NCI-H1436 (cell line): ENCODE data around the gene ACACB.

Experiments
- DNase-seq: peaks from one replicate; lab custom pipeline; 2025; lab: John Stamatoyannopoulos, UW

ACACB gene

GRCh38 chr12:109278912-109279311 is 162.5 kb downstream of the ACACB start:
- DNase-seq, result no peak

- DNase-seq, result no peak
Measured at GRCh38 chr12:109279525-109279924, 163.1 kb downstream of the ACACB start.

GRCh38 chr12:109281452-109281851 is 165.1 kb downstream of the ACACB start:
- no peak for DNase-seq

GRCh38 chr12:109284392-109284791 is 168.0 kb downstream of the ACACB start:
- DNase-seq, result no peak

- no peak for DNase-seq
Measured at GRCh38 chr12:109286252-109286651, 169.9 kb downstream of the ACACB start.

GRCh38 chr12:109286652-109287051 is 170.3 kb downstream of the ACACB start:
- DNase-seq, result no peak

- DNase-seq, result no peak
Measured at GRCh38 chr12:109287181-109287580, 170.8 kb downstream of the ACACB start.

- DNase-seq, result no peak
Measured at GRCh38 chr12:109287811-109288469, 171.6 kb downstream of the ACACB start.

- DNase-seq, result no peak
Measured at GRCh38 chr12:109288571-109288970, 172.2 kb downstream of the ACACB start.

- no peak for DNase-seq
Measured at GRCh38 chr12:109289004-109289403, 172.6 kb downstream of the ACACB start.

GRCh38 chr12:109289551-109289950 is 173.2 kb downstream of the ACACB start:
- no peak for DNase-seq

- DNase-seq, result no peak
Measured at GRCh38 chr12:109290061-109290460, 173.7 kb downstream of the ACACB start.

GRCh38 chr12:109291117-109291516 is 174.7 kb downstream of the ACACB start:
- no peak for DNase-seq

- peak; percentile 95 for DNase-seq
Measured at GRCh38 chr12:109291521-109292341, 175.3 kb downstream of the ACACB start.

GRCh38 chr12:109292342-109292711 is 175.9 kb downstream of the ACACB start:
- no peak for DNase-seq

- no peak for DNase-seq
Measured at GRCh38 chr12:109293106-109293505, 176.7 kb downstream of the ACACB start.

GRCh38 chr12:109294286-109294796 is 178.0 kb downstream of the ACACB start:
- no peak for DNase-seq

GRCh38 chr12:109295764-109296425 is 179.5 kb downstream of the ACACB start:
- no peak for DNase-seq

GRCh38 chr12:109296431-109296830 is 180.0 kb downstream of the ACACB start:
- no peak for DNase-seq

- no peak for DNase-seq
Measured at GRCh38 chr12:109299849-109300248, 183.5 kb downstream of the ACACB start.

- DNase-seq, result no peak
Measured at GRCh38 chr12:109301643-109302168, 185.3 kb downstream of the ACACB start.

GRCh38 chr12:109302358-109302757 is 186.0 kb downstream of the ACACB start:
- no peak for DNase-seq

- no peak for DNase-seq
Measured at GRCh38 chr12:109302770-109303169, 186.4 kb downstream of the ACACB start.
